ENCODE results near the gene EYA2.

Gene EYA2

DNA sequence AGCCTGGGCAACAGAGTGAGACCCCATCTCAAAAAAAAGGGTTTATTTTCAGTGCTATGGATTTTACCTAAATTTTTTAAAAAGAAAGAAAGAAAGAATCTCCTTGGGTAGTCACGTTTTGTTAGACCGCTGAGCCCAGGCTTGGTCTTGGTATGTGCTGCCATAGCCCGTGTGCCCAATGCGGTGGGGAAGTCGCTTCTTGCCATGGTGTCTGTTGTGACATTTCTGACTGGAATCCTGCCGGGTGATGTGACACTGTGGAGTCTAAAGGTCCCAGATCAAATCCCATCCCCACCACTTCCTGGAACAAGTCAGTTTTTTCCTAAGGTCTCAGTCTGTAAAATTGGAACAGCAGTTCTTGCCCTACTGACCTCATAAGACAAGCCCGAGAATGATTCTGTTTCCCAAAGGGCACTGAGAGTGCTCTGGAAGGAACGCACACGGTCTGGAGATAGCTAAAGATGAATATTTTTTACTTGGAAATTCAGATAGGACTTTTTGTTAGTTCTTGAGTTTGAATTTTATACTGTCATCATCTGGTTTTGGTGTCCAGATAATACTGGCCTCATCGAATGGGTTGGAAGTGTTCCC is 225.8 kb downstream of the EYA2 start:
- H3K27me3 ChIP-seq (ENCODE audit: control insufficient read depth in 3 of 3, insufficient read depth in 3 of 3, low read depth in 1 of 3, low read length in 3 of 3), result peaks cover 0 to 23% (median 0%) of the 10 kb centered on the region in 3 experiments
- no peak overlapping the region for H2AK5ac ChIP-seq (ENCODE audit: low read depth, low read length)
- H3K18ac ChIP-seq (ENCODE audit: low read length), result peak overlapping the region; percentile 12
- H2BK12ac ChIP-seq (ENCODE audit: low read length), result no peak overlapping the region
- no peak overlapping the region for H4K8ac ChIP-seq (ENCODE audit: low read depth, low read length)
- H3K4me3 ChIP-seq (ENCODE audit: low read length in 2 of 2), result no peak overlapping the region
- H3K23ac ChIP-seq (ENCODE audit: low read depth, low read length, poor library complexity), result no peak overlapping the region
- peak overlapping the region; percentile 65 for H2BK15ac ChIP-seq (ENCODE audit: low read length)
- H2BK5ac ChIP-seq (ENCODE audit: low read length), result no peak overlapping the region
- H3K9me3 ChIP-seq (replicated peaks in 1 of 2; ENCODE audit: control insufficient read depth in 2 of 2, insufficient read depth in 1 of 2, low read depth in 1 of 2, low read length in 2 of 2), result no peaks in the 10 kb centered on the region
- peaks cover 0 to 14% of the 10 kb centered on the region in 2 donors for H3K4me1 ChIP-seq (ENCODE audit: control insufficient read depth in 2 of 2, insufficient read depth in 1 of 2, low read depth in 1 of 2, low read length in 2 of 2)
- H3K36me3 ChIP-seq (replicated peaks in 1 of 2; ENCODE audit: control insufficient read depth in 2 of 2, insufficient read depth in 2 of 2, low read length in 2 of 2), result no peaks in the 10 kb centered on the region
- no CpG with 5 or more reads among the region's 10 CpGs for WGBS, 2 donors (ENCODE audit: extremely low coverage in 2 of 2, insufficient read length in 2 of 2, insufficient replicate concordance in 1 of 2)
- no peak overlapping the region for H3K4ac ChIP-seq (ENCODE audit: low read length)
- H3K4me2 ChIP-seq (ENCODE audit: insufficient read depth, low read length, poor library complexity, severe bottlenecking), result no peak overlapping the region
- no peak for DNase-seq (ENCODE audit: low spot score)
- H3K9ac ChIP-seq (ENCODE audit: low read depth, low read length, poor library complexity), result no peak overlapping the region
- H2BK120ac ChIP-seq (ENCODE audit: low read depth, low read length), result no peak overlapping the region
- H3K79me1 ChIP-seq (ENCODE audit: low read depth, low read length), result no peaks in the 10 kb centered on the region
- no peak overlapping the region for H3K27ac ChIP-seq (replicated peaks; ENCODE audit: low read length)
- no peak overlapping the region for H3K14ac ChIP-seq (ENCODE audit: low read length)
- H2AFZ ChIP-seq (ENCODE audit: low read length), result no peak overlapping the region
- H4K91ac ChIP-seq (ENCODE audit: low read depth, low read length, poor library complexity), result no peak overlapping the region

DNA sequence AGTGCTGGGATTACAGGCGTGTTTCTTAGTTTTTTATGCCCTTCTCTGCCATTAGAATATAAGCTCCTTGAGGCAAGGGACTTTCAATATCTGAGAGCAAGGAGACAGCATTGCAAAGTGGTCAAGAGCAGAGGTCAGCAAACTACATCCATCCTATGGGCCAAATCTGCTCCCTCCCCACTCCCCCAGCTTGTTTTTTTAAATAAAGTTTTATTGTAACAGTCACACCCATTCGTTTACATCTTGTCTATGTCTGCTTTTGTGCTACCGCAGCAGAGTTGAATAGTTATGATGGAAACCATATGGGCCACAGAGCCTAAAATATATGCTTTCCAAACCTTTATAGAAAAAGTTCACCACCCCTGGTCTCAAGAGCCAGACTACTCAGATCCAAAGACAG is 227.9 kb downstream of the EYA2 start:
- WGBS, 2 donors (ENCODE audit: extremely low coverage in 2 of 2, insufficient read length in 2 of 2, insufficient replicate concordance in 1 of 2), result no CpG with 5 or more reads among the region's 3 CpGs
- no peaks in the 10 kb centered on the region for H3K36me3 ChIP-seq (replicated peaks in 1 of 2; ENCODE audit: control insufficient read depth in 2 of 2, insufficient read depth in 2 of 2, low read length in 2 of 2)
- no peak overlapping the region for H2BK15ac ChIP-seq (ENCODE audit: low read length)
- H2BK120ac ChIP-seq (ENCODE audit: low read depth, low read length), result no peak overlapping the region
- H2AFZ ChIP-seq (ENCODE audit: low read length), result no peak overlapping the region
- no peak overlapping the region for H2BK5ac ChIP-seq (ENCODE audit: low read length)
- no peak overlapping the region for H3K14ac ChIP-seq (ENCODE audit: low read length)
- no peak overlapping the region for H3K23ac ChIP-seq (ENCODE audit: low read depth, low read length, poor library complexity)
- H3K27me3 ChIP-seq (ENCODE audit: control insufficient read depth in 3 of 3, insufficient read depth in 3 of 3, low read depth in 1 of 3, low read length in 3 of 3), result peaks cover 0 to 33% (median 0%) of the 10 kb centered on the region in 3 experiments
- DNase-seq (ENCODE audit: low spot score), result no peak
- H2BK12ac ChIP-seq (ENCODE audit: low read length), result no peak overlapping the region
- H2AK5ac ChIP-seq (ENCODE audit: low read depth, low read length), result no peak overlapping the region
- no peak overlapping the region for H3K27ac ChIP-seq (replicated peaks; ENCODE audit: low read length)
- no peak overlapping the region for H3K18ac ChIP-seq (ENCODE audit: low read length)
- H4K91ac ChIP-seq (ENCODE audit: low read depth, low read length, poor library complexity), result no peak overlapping the region
- no peaks in the 10 kb centered on the region for H3K9me3 ChIP-seq (replicated peaks in 1 of 2; ENCODE audit: control insufficient read depth in 2 of 2, insufficient read depth in 1 of 2, low read depth in 1 of 2, low read length in 2 of 2)
- H3K4ac ChIP-seq (ENCODE audit: low read length), result no peak overlapping the region
- H3K79me1 ChIP-seq (ENCODE audit: low read depth, low read length), result no peaks in the 10 kb centered on the region
- H3K4me3 ChIP-seq (ENCODE audit: low read length in 2 of 2), result no peak overlapping the region
- peaks cover 0 to 15% of the 10 kb centered on the region in 2 donors for H3K4me1 ChIP-seq (ENCODE audit: control insufficient read depth in 2 of 2, insufficient read depth in 1 of 2, low read depth in 1 of 2, low read length in 2 of 2)
- no peak overlapping the region for H3K4me2 ChIP-seq (ENCODE audit: insufficient read depth, low read length, poor library complexity, severe bottlenecking)
- no peak overlapping the region for H3K9ac ChIP-seq (ENCODE audit: low read depth, low read length, poor library complexity)
- no peak overlapping the region for H4K8ac ChIP-seq (ENCODE audit: low read depth, low read length)

DNA sequence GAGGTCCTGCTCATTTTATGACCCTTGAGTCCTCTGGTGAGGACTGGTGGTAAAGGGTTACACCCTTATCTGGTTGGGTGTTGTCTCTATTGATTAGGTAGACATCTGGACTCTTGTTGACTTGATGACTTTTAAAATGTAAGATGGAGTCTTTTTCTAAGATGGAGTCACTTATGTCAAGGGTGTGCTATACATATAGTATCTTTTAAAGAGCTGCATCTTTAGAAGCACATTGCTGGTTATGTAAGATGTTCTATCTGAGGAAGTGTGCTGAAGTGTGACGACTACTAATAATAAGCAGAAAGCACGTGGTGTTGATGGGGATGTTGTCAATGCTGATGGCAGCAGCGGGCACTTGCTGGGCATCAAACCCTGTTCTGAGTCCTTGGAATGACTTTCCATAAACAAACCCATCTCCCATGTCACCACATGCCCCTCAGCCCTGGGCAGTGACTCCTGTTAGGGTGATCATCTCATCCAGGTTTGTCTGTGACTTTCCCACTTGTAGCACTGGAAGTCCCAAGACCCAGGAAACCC is 229.6 kb downstream of the EYA2 start:
- no peak overlapping the region for H2BK5ac ChIP-seq (ENCODE audit: low read length)
- H4K8ac ChIP-seq (ENCODE audit: low read depth, low read length), result no peak overlapping the region
- peaks cover 0 to 28% (median 0%) of the 10 kb centered on the region in 3 experiments for H3K27me3 ChIP-seq (ENCODE audit: control insufficient read depth in 3 of 3, insufficient read depth in 3 of 3, low read depth in 1 of 3, low read length in 3 of 3)
- no peak overlapping the region for H2BK12ac ChIP-seq (ENCODE audit: low read length)
- no peak for DNase-seq (ENCODE audit: low spot score)
- no peak overlapping the region for H2BK120ac ChIP-seq (ENCODE audit: low read depth, low read length)
- H3K9ac ChIP-seq (ENCODE audit: low read depth, low read length, poor library complexity), result no peak overlapping the region
- no peak overlapping the region for H2BK15ac ChIP-seq (ENCODE audit: low read length)
- no peak overlapping the region for H2AFZ ChIP-seq (ENCODE audit: low read length)
- no peak overlapping the region for H3K4me2 ChIP-seq (ENCODE audit: insufficient read depth, low read length, poor library complexity, severe bottlenecking)
- H3K14ac ChIP-seq (ENCODE audit: low read length), result no peak overlapping the region
- no peak overlapping the region for H3K4ac ChIP-seq (ENCODE audit: low read length)
- H3K27ac ChIP-seq (replicated peaks; ENCODE audit: low read length), result no peak overlapping the region
- H2AK5ac ChIP-seq (ENCODE audit: low read depth, low read length), result no peak overlapping the region
- no peaks in the 10 kb centered on the region for H3K9me3 ChIP-seq (replicated peaks in 1 of 2; ENCODE audit: control insufficient read depth in 2 of 2, insufficient read depth in 1 of 2, low read depth in 1 of 2, low read length in 2 of 2)
- H3K36me3 ChIP-seq (replicated peaks in 1 of 2; ENCODE audit: control insufficient read depth in 2 of 2, insufficient read depth in 2 of 2, low read length in 2 of 2), result no peaks in the 10 kb centered on the region
- peak overlapping the region; percentile 24 for H3K18ac ChIP-seq (ENCODE audit: low read length)
- H3K4me3 ChIP-seq (ENCODE audit: low read length in 2 of 2), result no peak overlapping the region
- no peak overlapping the region for H3K23ac ChIP-seq (ENCODE audit: low read depth, low read length, poor library complexity)
- WGBS, 2 donors (ENCODE audit: extremely low coverage in 2 of 2, insufficient read length in 2 of 2, insufficient replicate concordance in 1 of 2), result no CpG with 5 or more reads among the region's 3 CpGs
- no peak overlapping the region for H4K91ac ChIP-seq (ENCODE audit: low read depth, low read length, poor library complexity)
- peaks cover 0 to 10% of the 10 kb centered on the region in 2 donors for H3K4me1 ChIP-seq (ENCODE audit: control insufficient read depth in 2 of 2, insufficient read depth in 1 of 2, low read depth in 1 of 2, low read length in 2 of 2)
- no peaks in the 10 kb centered on the region for H3K79me1 ChIP-seq (ENCODE audit: low read depth, low read length)

DNA sequence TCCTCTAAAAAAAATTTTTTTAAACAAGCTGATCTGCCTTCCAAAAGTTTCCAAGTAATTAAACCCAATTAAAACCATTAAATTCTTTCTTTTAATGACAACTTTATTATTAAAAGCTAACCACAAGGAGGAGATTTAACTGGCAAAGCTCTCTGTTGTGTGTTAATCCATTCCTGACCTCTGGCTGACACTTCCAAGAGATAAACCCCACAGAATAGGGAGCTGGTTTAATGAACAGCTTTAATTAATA is 230.8 kb downstream of the EYA2 start:
- Histone ChIP-seq H3K9ac (ENCODE audit: low read depth, low read length, poor library complexity) (no peak overlapping the region), H3K27me3 (ENCODE audit: control insufficient read depth in 3 of 3, insufficient read depth in 3 of 3, low read depth in 1 of 3, low read length in 3 of 3) (peaks cover 0 to 25% (median 0%) of the 10 kb centered on the region in 3 experiments), H3K4me2 (ENCODE audit: insufficient read depth, low read length, poor library complexity, severe bottlenecking) (no peak overlapping the region), H2AFZ (ENCODE audit: low read length) (peak overlapping the region; percentile 20), H2BK5ac (ENCODE audit: low read length) (no peak overlapping the region), H2BK15ac (ENCODE audit: low read length) (no peak overlapping the region), H4K91ac (ENCODE audit: low read depth, low read length, poor library complexity) (no peak overlapping the region), H3K79me1 (ENCODE audit: low read depth, low read length) (no peaks in the 10 kb centered on the region), H3K23ac (ENCODE audit: low read depth, low read length, poor library complexity) (no peak overlapping the region), H3K4me1 (ENCODE audit: control insufficient read depth in 2 of 2, insufficient read depth in 1 of 2, low read depth in 1 of 2, low read length in 2 of 2) (peaks cover 0 to 10% of the 10 kb centered on the region in 2 donors), H3K36me3 (replicated peaks in 1 of 2; ENCODE audit: control insufficient read depth in 2 of 2, insufficient read depth in 2 of 2, low read length in 2 of 2) (no peaks in the 10 kb centered on the region), H2BK120ac (ENCODE audit: low read depth, low read length) (no peak overlapping the region), H3K27ac (replicated peaks; ENCODE audit: low read length) (peak overlapping the region; percentile 78), H3K14ac (ENCODE audit: low read length) (no peak overlapping the region), H2BK12ac (ENCODE audit: low read length) (no peak overlapping the region), H3K4ac (ENCODE audit: low read length) (no peak overlapping the region), H3K9me3 (replicated peaks in 1 of 2; ENCODE audit: control insufficient read depth in 2 of 2, insufficient read depth in 1 of 2, low read depth in 1 of 2, low read length in 2 of 2) (no peaks in the 10 kb centered on the region), H3K4me3 (ENCODE audit: low read length in 2 of 2) (no peak overlapping the region), H3K18ac (ENCODE audit: low read length) (no peak overlapping the region), H2AK5ac (ENCODE audit: low read depth, low read length) (no peak overlapping the region), H4K8ac (ENCODE audit: low read depth, low read length) (no peak overlapping the region)
- peak; percentile 69 for DNase-seq (ENCODE audit: low spot score)

Data from neuronal stem cell (in vitro differentiated cells).